ENCODE measurements around the gene RWDD3. TPM values are rescaled to one million over a fixed set of nuclear protein-coding genes. Genes with fewer than 3 reads are reported as not detected.

Gene RWDD3, protein sequence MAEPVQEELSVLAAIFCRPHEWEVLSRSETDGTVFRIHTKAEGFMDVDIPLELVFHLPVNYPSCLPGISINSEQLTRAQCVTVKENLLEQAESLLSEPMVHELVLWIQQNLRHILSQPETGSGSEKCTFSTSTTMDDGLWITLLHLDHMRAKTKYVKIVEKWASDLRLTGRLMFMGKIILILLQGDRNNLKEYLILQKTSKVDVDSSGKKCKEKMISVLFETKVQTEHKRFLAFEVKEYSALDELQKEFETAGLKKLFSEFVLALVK
- 10 to 100 TPM; 35.5 to 37.1 TPM for total RNA-seq
- polyA plus RNA-seq (2013, experiment 1 of 2), result 21.7 TPM
- polyA plus RNA-seq (2013, experiment 2 of 2), result 20.2 TPM
- long read RNA-seq, experiment 1, partial matches to known transcripts, result 1 of 20 reads
- long read RNA-seq, experiment 1, other reads (novel, unspliced or antisense), result 13 of 20 reads
- long read RNA-seq, experiment 2, transcript RWDD3-202 (4 exons, 1,235 nt), result major isoform, 15 of 60 reads
- long read RNA-seq, experiment 2, partial matches to known transcripts, result 4 of 60 reads
- long read RNA-seq, experiment 2, other reads (novel, unspliced or antisense), result 34 of 60 reads
- long read RNA-seq, experiment 3, transcript RWDD3-202 (4 exons, 1,235 nt), result major isoform, 18 of 57 reads
- long read RNA-seq, experiment 3, transcript RWDD3-206 (5 exons, 1,294 nt), result minor isoform, 6 of 57 reads
- long read RNA-seq, experiment 3, partial matches to known transcripts, result 8 of 57 reads
- long read RNA-seq, experiment 3, other reads (novel, unspliced or antisense), result 23 of 57 reads
- long read RNA-seq, experiment 4, transcript RWDD3-202 (4 exons, 1,235 nt), result major isoform, 15 of 51 reads
- long read RNA-seq, experiment 4, partial matches to known transcripts, result 4 of 51 reads
- long read RNA-seq, experiment 4, other reads (novel, unspliced or antisense), result 24 of 51 reads

DNA sequence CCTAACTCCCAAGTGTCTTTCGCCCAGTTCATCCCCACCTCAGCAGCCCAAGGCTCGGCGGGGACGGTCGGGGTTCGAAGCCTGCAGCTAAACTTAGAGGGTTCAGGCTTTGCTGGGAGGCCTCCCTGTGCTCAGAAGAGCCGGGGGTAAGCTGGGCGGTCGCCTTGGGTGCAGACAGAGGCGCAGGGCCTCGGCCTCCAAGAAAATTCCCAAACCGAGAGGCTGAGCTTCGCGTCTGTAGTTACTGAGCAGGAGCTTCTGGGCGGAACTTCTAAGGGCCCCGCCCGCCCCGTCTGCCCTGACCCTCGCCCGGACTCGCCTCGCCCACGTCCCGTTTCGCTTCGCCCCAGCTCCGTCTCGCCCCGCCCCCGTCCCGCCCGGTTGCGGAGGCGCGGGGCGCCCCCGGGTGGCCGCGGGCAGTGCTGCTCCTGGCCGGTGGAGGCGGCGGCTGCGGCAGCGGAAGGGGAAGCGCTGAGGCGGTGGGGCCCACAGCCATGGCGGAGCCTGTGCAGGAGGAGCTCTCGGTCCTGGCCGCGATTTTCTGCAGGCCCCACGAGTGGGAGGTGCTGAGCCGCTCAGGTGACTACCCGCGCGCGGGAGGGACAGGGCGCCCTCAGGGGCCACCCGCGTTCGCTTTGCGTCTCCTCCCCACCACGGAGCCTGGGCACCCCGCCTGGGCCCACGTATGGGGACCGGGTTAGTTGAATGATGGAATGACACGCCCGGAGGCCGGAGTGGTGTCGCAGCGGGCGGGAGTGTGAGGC is at the start of gene RWDD3:
RWDD3 (plus strand) TSS at position 474 of the 764 bp plus-strand sequence; CDS start at position 495, 21 bp downstream.
- Histone ChIP-seq H3K9ac (ENCODE audit: extremely low read depth, low read length, poor library complexity, severe bottlenecking) (peak within 1 kb of the TSS; percentile 90), H3K4me1 (ENCODE audit: control insufficient read depth, insufficient read depth, low read length) (peaks cover 14% of the 10 kb centered on the region), H3K27me3 (ENCODE audit: control insufficient read depth, insufficient read depth, low read length, poor library complexity, severe bottlenecking) (no peaks in the 10 kb centered on the region), H3K9me3 (ENCODE audit: control insufficient read depth, low read length) (peaks cover 2% of the 10 kb centered on the region), H3K27ac (ENCODE audit: low read depth, low read length) (peak within 1 kb of the TSS; percentile 87), H3K4me3 (ENCODE audit: low read length) (peak within 1 kb of the TSS; percentile 86), H3K36me3 (ENCODE audit: control insufficient read depth, insufficient read depth, low read length) (peaks cover 20% of the 10 kb centered on the region)
- 0% methylated on average over 4 to 71 of the region's 71 CpGs for WGBS, 2 experiments (ENCODE audit: insufficient coverage in 1 of 2, insufficient read length in 1 of 2)
- Mint-ChIP-seq H3K27ac (peak within 1 kb of the TSS; percentile 99), H3K4me3 (peak within 1 kb of the TSS; percentile 80), H3K36me3 (ENCODE audit: low read depth) (peaks cover 26% of the 10 kb centered on the region), H3K4me1 (peaks cover 34% of the 10 kb centered on the region), H3K27me3 (ENCODE audit: insufficient read depth) (peaks cover 3% of the 10 kb centered on the region), H3K9me3 (peaks cover 2% of the 10 kb centered on the region)
- TF ChIP-seq CTCF (conservative IDR thresholded peaks at IDR 0.05), result peak; percentile 94
- DNase-seq, result peak; percentile 97

GRCh38 chr1:95186149-95186548 is 47.9 kb upstream of the RWDD3 start:
- no peak overlapping the region for H3K27ac ChIP-seq (ENCODE audit: low read depth, low read length)
- no peak overlapping the region for H3K9ac ChIP-seq (ENCODE audit: extremely low read depth, low read length, poor library complexity, severe bottlenecking)
- H3K27me3 ChIP-seq (ENCODE audit: control insufficient read depth, insufficient read depth, low read length, poor library complexity, severe bottlenecking), result no peaks in the 10 kb centered on the region
- no peak overlapping the region for H3K27ac Mint-ChIP-seq
- no peak overlapping the region for H3K4me3 ChIP-seq (ENCODE audit: low read length)
- peaks cover 7% of the 10 kb centered on the region for H3K9me3 ChIP-seq (ENCODE audit: control insufficient read depth, low read length)
- no peaks in the 10 kb centered on the region for H3K9me3 Mint-ChIP-seq
- H3K4me3 Mint-ChIP-seq, result no peak overlapping the region
- H3K4me1 ChIP-seq (ENCODE audit: control insufficient read depth, insufficient read depth, low read length), result no peaks in the 10 kb centered on the region
- no peaks in the 10 kb centered on the region for H3K4me1 Mint-ChIP-seq
- DNase-seq, result no peak
- WGBS, 2 experiments (ENCODE audit: insufficient coverage in 1 of 2, insufficient read length in 1 of 2), result 95 to 96% methylated on average over 4 of the region's 4 CpGs
- H3K36me3 ChIP-seq (ENCODE audit: control insufficient read depth, insufficient read depth, low read length), result no peaks in the 10 kb centered on the region
- H3K27me3 Mint-ChIP-seq (ENCODE audit: insufficient read depth), result no peaks in the 10 kb centered on the region
- peaks cover 9% of the 10 kb centered on the region for H3K36me3 Mint-ChIP-seq (ENCODE audit: low read depth)
- no peak for TF ChIP-seq CTCF (conservative IDR thresholded peaks at IDR 0.05)

DNA sequence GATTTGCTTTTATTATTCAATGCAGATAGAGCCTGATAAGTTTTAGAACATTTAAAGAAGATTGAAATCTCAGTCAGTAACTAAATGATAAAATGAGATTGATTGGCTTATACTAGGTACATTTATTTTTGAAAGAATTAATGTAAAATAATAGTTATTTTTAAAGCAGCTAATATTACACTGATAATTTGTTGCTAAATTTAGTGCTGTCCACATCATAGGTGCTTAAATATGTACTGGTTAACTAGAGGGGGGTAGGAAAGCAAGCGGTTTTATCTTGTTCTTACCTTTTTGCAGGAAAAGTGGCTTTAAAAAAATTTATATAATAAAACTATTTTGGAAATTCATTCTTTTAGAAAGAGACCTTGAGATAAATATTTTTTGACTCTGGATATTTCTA is 40.4 kb upstream of the RWDD3 start:
- H3K36me3 Mint-ChIP-seq (ENCODE audit: low read depth), result peaks cover 4% of the 10 kb centered on the region
- TF ChIP-seq CTCF (conservative IDR thresholded peaks at IDR 0.05), result no peak

More for the DNA sequence above, 40.4 kb upstream of the RWDD3 start:
- peaks cover 5% of the 10 kb centered on the region for H3K4me1 Mint-ChIP-seq
- DNase-seq, result no peak
- H3K27me3 Mint-ChIP-seq (ENCODE audit: insufficient read depth), result no peaks in the 10 kb centered on the region
- Histone ChIP-seq H3K9me3 (ENCODE audit: control insufficient read depth, low read length) (peaks cover 7% of the 10 kb centered on the region), H3K4me3 (ENCODE audit: low read length) (no peak overlapping the region), H3K36me3 (ENCODE audit: control insufficient read depth, insufficient read depth, low read length) (no peaks in the 10 kb centered on the region), H3K27me3 (ENCODE audit: control insufficient read depth, insufficient read depth, low read length, poor library complexity, severe bottlenecking) (no peaks in the 10 kb centered on the region), H3K4me1 (ENCODE audit: control insufficient read depth, insufficient read depth, low read length) (no peaks in the 10 kb centered on the region), H3K9ac (ENCODE audit: extremely low read depth, low read length, poor library complexity, severe bottlenecking) (no peak overlapping the region), H3K27ac (ENCODE audit: low read depth, low read length) (no peak overlapping the region)
- H3K27ac Mint-ChIP-seq, result no peak overlapping the region
- H3K4me3 Mint-ChIP-seq, result no peak overlapping the region
- no peaks in the 10 kb centered on the region for H3K9me3 Mint-ChIP-seq
- 100% methylated on average over 1 of the region's 1 CpG; no CpG with 5 or more reads in 1 of the 2 experiments for WGBS, 2 experiments (ENCODE audit: insufficient coverage in 1 of 2, insufficient read length in 1 of 2)
